HCT116 (cell line): ENCODE measurements around the gene OTOA.
"Not testable (repeated sequence)": the region's sequence is repeated elsewhere in the genome, so short reads cannot be mapped to it uniquely, and the experiment has no call there.

Experiments used
- EZH2 ChIP-seq: fragments of 200-600 bp; sonication (generic); IDR thresholded peaks from 2 replicates; pipeline ENCODE4 v1.6.1; 2017; ENCODE audit warnings: antibody characterized with exemption, mixed run types
- RAD21 ChIP-seq: IDR thresholded peaks from 2 replicates; pipeline ENCODE4 v1.6.1; 2012; ENCODE audit warnings: low read depth, mild to moderate bottlenecking
- ZFX ChIP-seq: fragments of 450-650 bp; IDR thresholded peaks from 2 replicates; pipeline ENCODE4 v1.6.1; 2017
- TF ChIP-seq, protein P1 (sequence below), 3 experiments: fragments of 200-600 bp in 1 of 3; sonication (generic) in 1 of 3; IDR thresholded peaks in 2 of 3; conservative IDR thresholded peaks in 1 of 3; 2 replicates each; pipeline ENCODE4 v1.5.1; 2012 to 2017; ENCODE audit warnings: low read depth in 2 of 3, low read length in 2 of 3, antibody characterized with exemption in 1 of 3, borderline replicate concordance in 1 of 3, control low read depth in 1 of 3, mild to moderate bottlenecking in 1 of 3, mixed read lengths in 1 of 3, mixed run types in 1 of 3, moderate library complexity in 1 of 3; ENCODE audit not compliant: insufficient read depth in 1 of 3
- TF ChIP-seq, protein P2 (sequence below): IDR thresholded peaks from 2 replicates; pipeline ENCODE4 v1.6.1; 2011; ENCODE audit warnings: mild to moderate bottlenecking, low read length, moderate library complexity; ENCODE audit not compliant: insufficient replicate concordance; ENCODE audit errors: extremely low read depth

DNA sequence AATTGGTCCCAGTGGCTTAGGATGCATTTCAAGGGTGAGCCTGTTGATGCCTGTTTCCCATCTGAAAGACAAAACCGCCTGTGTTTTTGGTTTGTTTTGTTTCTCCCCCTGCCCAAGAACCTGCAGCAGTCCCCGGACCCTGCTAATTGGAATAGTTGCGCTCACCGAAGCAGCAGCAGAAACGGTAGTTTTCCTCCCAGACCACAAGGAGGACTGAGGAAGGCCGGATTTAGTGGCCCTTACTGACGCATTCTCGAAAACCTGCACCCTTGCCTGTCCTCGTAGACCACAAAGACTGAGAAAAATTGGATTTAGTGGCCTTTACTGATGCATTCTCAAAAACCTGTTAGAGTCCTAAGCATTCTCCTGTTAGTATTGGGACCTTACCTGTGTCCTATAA, 28.1 kb upstream of the OTOA start:
- not testable (repeated sequence) for TF ChIP-seq RAD21, ZFX, EZH2
- TF ChIP-seq, protein P1, sequence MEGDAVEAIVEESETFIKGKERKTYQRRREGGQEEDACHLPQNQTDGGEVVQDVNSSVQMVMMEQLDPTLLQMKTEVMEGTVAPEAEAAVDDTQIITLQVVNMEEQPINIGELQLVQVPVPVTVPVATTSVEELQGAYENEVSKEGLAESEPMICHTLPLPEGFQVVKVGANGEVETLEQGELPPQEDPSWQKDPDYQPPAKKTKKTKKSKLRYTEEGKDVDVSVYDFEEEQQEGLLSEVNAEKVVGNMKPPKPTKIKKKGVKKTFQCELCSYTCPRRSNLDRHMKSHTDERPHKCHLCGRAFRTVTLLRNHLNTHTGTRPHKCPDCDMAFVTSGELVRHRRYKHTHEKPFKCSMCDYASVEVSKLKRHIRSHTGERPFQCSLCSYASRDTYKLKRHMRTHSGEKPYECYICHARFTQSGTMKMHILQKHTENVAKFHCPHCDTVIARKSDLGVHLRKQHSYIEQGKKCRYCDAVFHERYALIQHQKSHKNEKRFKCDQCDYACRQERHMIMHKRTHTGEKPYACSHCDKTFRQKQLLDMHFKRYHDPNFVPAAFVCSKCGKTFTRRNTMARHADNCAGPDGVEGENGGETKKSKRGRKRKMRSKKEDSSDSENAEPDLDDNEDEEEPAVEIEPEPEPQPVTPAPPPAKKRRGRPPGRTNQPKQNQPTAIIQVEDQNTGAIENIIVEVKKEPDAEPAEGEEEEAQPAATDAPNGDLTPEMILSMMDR (IDR thresholded peaks at IDR 0.05 in 2 of 3, conservative IDR thresholded peaks at IDR 0.05 in 1 of 3; ENCODE audit: borderline replicate concordance in 1 of 3, insufficient read depth in 1 of 3, low read depth in 2 of 3, low read length in 2 of 3), result not testable (repeated sequence)
- TF ChIP-seq, protein P2, sequence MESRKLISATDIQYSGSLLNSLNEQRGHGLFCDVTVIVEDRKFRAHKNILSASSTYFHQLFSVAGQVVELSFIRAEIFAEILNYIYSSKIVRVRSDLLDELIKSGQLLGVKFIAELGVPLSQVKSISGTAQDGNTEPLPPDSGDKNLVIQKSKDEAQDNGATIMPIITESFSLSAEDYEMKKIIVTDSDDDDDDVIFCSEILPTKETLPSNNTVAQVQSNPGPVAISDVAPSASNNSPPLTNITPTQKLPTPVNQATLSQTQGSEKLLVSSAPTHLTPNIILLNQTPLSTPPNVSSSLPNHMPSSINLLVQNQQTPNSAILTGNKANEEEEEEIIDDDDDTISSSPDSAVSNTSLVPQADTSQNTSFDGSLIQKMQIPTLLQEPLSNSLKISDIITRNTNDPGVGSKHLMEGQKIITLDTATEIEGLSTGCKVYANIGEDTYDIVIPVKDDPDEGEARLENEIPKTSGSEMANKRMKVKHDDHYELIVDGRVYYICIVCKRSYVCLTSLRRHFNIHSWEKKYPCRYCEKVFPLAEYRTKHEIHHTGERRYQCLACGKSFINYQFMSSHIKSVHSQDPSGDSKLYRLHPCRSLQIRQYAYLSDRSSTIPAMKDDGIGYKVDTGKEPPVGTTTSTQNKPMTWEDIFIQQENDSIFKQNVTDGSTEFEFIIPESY, result not testable (repeated sequence)
